HG03103 (cell line): Measurements from ENCODE around the gene COLEC12.
A peak's percentile ranks its signal among the peaks of the same experiment; 100 is the strongest.

Source experiments
- ATAC-seq: cut with Tn5 transposase; IDR thresholded peaks from one replicate; pipeline ENCODE4 v1.9.1; 2021; ENCODE audit warnings: low read depth; ENCODE audit not compliant: unreplicated experiment

COLEC12 gene

GRCh38 chr18:506801-507200 lies 6.3 kb upstream of the COLEC12 start:
- no peak for ATAC-seq

GRCh38 chr18:506264-506663 lies 5.8 kb upstream of the COLEC12 start:
- ATAC-seq, result no peak

- peak; percentile 81 for ATAC-seq
Observed at GRCh38 chr18:505483-506122, 5.1 kb upstream of the COLEC12 start.

- ATAC-seq, result no peak
Observed at GRCh38 chr18:501406-501714, 859 bp upstream of the COLEC12 start.

GRCh38 chr18:499776-500631 lies 497 bp downstream of the COLEC12 start:
- ATAC-seq, result no peak

- no peak for ATAC-seq
Observed at GRCh38 chr18:498931-499775, 1.3 kb downstream of the COLEC12 start.

- no peak for ATAC-seq
Observed at GRCh38 chr18:497688-498087, 2.8 kb downstream of the COLEC12 start.

GRCh38 chr18:495452-495851 lies 5.0 kb downstream of the COLEC12 start:
- no peak for ATAC-seq

- ATAC-seq, result no peak
Observed at GRCh38 chr18:495017-495416, 5.5 kb downstream of the COLEC12 start.

- no peak for ATAC-seq
Observed at GRCh38 chr18:493986-494983, 6.2 kb downstream of the COLEC12 start.

GRCh38 chr18:492451-492850 lies 8.1 kb downstream of the COLEC12 start:
- no peak for ATAC-seq

GRCh38 chr18:490624-491023 lies 9.9 kb downstream of the COLEC12 start:
- no peak for ATAC-seq

GRCh38 chr18:490024-490366 lies 10.5 kb downstream of the COLEC12 start:
- ATAC-seq, result no peak

GRCh38 chr18:489244-490023 lies 11.1 kb downstream of the COLEC12 start:
- ATAC-seq, result no peak

- ATAC-seq, result no peak
Observed at GRCh38 chr18:486929-487740, 13.4 kb downstream of the COLEC12 start.

- no peak for ATAC-seq
Observed at GRCh38 chr18:484749-485464, 15.6 kb downstream of the COLEC12 start.

- ATAC-seq, result no peak
Observed at GRCh38 chr18:478681-479080, 21.8 kb downstream of the COLEC12 start.

- no peak for ATAC-seq
Observed at GRCh38 chr18:477565-477964, 22.9 kb downstream of the COLEC12 start.
